H1 (cell line): ENCODE measurements around the gene PRXL2B.

ENCODE experiments used
- FOSL1 ChIP-seq: IDR thresholded peaks from 2 replicates; pipeline ENCODE4 v1.6.1; 2011; ENCODE audit warnings: mild to moderate bottlenecking, low read depth, low read length, moderate library complexity; ENCODE audit not compliant: insufficient read depth
- POLR2A ChIP-seq, 2 experiments: IDR thresholded peaks; 1 replicate in 1 of 2; 2 replicates in 1 of 2; pipeline ENCODE4 v1.6.1; 2011; ENCODE audit warnings: low read depth in 2 of 2, low read length in 2 of 2, mild to moderate bottlenecking in 2 of 2; ENCODE audit errors: control extremely low read depth in 1 of 2
- TBP ChIP-seq: IDR thresholded peaks from 2 replicates; pipeline ENCODE4 v1.6.1; 2011; ENCODE audit warnings: low read depth, low read length, improper control_type of control experiment

DNA sequence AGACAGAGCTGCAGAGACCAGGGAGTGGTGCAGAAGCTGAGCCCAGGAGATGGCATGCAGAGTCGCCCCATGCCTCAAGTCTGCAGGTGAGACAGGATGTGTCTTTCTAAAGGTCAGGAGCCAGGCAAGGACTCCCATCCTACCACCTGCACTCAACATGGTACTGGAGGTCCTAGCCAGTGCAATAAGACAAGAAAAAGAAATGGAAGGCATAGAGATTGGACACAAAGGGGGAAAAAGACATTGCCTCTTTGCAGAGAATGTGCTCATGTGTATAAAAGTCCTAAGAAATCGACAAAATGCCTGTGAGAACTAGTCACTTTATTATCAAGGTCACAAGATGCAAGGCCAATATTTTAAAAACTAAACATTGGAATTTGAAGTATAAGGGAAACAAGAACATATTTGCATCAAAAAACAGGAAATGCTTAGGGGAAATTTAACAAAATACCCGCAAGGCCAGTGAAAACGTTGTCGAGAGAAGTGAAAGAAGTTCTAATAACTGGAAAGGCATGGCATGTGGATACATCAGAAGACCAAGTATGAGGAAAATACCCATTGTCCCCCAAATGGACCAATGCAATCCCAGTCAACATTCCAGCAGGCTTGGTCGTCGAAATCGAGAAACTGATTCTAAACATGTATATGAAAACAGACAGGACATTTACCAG lies 13.2 kb upstream of the PRXL2B start:
- no peak for TF ChIP-seq FOSL1
- TF ChIP-seq TBP = no peak
- TF ChIP-seq POLR2A (IDR thresholded peaks at IDR 0.05; ENCODE audit: control extremely low read depth in 1 of 2, low read depth in 2 of 2, low read length in 2 of 2) = no peak
